H1 (cell line): Measurements from ENCODE around the gene ZNF468. TPM values are rescaled to one million over a fixed set of nuclear protein-coding genes. Genes with fewer than 3 reads are reported as not detected.
"Not testable (repeated sequence)": the region's sequence is repeated elsewhere in the genome, so short reads cannot be mapped to it uniquely, and the experiment has no call there.

Experiments used
- CTCF ChIA-PET: fragments of 300-600 bp; sonication (Branson Sonifier 250); formaldehyde crosslinking; loops from one replicate; lab custom pipeline; 2021; ENCODE audit not compliant: partially characterized antibody; lab: Charles Lee
- POLR2A ChIA-PET: fragments of 300-600 bp; sonication (Branson Sonifier 250); formaldehyde crosslinking; loops from one replicate; lab custom pipeline; 2021; ENCODE audit warnings: inconsistent platforms; ENCODE audit not compliant: partially characterized antibody; lab: Charles Lee
- DNase-seq, 2 experiments: peaks; one replicate each; pipeline versions ENCODE4 v3.0.0 to v3.0.0-alpha.2; 2010 to 2022; ENCODE audit warnings: low spot score in 2 of 2, low read depth in 1 of 2, mixed read lengths in 1 of 2
- FAIRE-seq: peaks from 2 replicates; lab custom pipeline; 2011; peaks lifted over from hg19 to GRCh38; lab: Jason Lieb, UNC
- H2AFZ ChIP-seq: 2 replicates; pipeline ENCODE4 v1.8.1; 2012; ENCODE audit warnings: low read length, inconsistent platforms
- H2AK5ac ChIP-seq: 2 replicates; pipeline ENCODE4 v1.6.1; 2013; ENCODE audit warnings: low read depth, low read length
- H2BK120ac ChIP-seq: replicated peaks from 2 replicates; pipeline ENCODE3; 2013; ENCODE audit warnings: low read depth, low read length, inconsistent platforms
- H2BK12ac ChIP-seq: 2 replicates; pipeline ENCODE4 v1.6.1; 2013; ENCODE audit warnings: low read depth, low read length
- H2BK15ac ChIP-seq: 2 replicates; pipeline ENCODE4 v1.6.1; 2013; ENCODE audit warnings: low read length
- H2BK20ac ChIP-seq: 2 replicates; pipeline ENCODE4 v1.6.1; 2013; ENCODE audit warnings: low read length
- H2BK5ac ChIP-seq: 2 replicates; pipeline ENCODE4 v1.6.1; 2013; ENCODE audit warnings: low read depth, low read length
- H3K14ac ChIP-seq: 2 replicates; pipeline ENCODE4 v1.6.1; 2013; ENCODE audit warnings: inconsistent platforms; ENCODE audit not compliant: insufficient read length
- H3K18ac ChIP-seq: 2 replicates; pipeline ENCODE4 v1.6.1; 2013; ENCODE audit warnings: low read length; ENCODE audit errors: extremely low read depth
- H3K23ac ChIP-seq: 2 replicates; pipeline ENCODE4 v1.6.1; 2013; ENCODE audit warnings: inconsistent platforms; ENCODE audit not compliant: insufficient read length
- H3K23me2 ChIP-seq: 2 replicates; pipeline ENCODE4 v1.6.1; 2013; ENCODE audit warnings: low read depth, low read length
- H3K27ac ChIP-seq: 2 replicates; pipeline ENCODE4 v1.6.1; 2011; ENCODE audit warnings: low read depth, low read length, inconsistent platforms
- H3K27me3 ChIP-seq, 4 experiments: replicated peaks in 1 of 4; 1 replicate in 1 of 4; 2 replicates in 3 of 4; pipeline versions ENCODE4 v1.6.1 to v1.8.1; 2011 to 2013; ENCODE audit warnings: low read length in 3 of 4, mild to moderate bottlenecking in 3 of 4, inconsistent platforms in 2 of 4, mixed read lengths in 2 of 4, moderate library complexity in 1 of 4; ENCODE audit not compliant: control insufficient read depth in 3 of 4, insufficient read depth in 3 of 4; ENCODE audit errors: extremely low read depth in 1 of 4
- H3K36me3 ChIP-seq, 4 experiments: 2 replicates each; pipeline versions ENCODE4 v1.6.1 to v1.8.1; 2011 to 2013; ENCODE audit warnings: mild to moderate bottlenecking in 4 of 4, low read length in 3 of 4, moderate library complexity in 2 of 4, control low read depth in 1 of 4, inconsistent platforms in 1 of 4; ENCODE audit not compliant: insufficient read depth in 4 of 4, control insufficient read depth in 2 of 4
- H3K4ac ChIP-seq: replicated peaks from 2 replicates; pipeline ENCODE3; 2013; ENCODE audit warnings: low read length, low read depth, mixed read lengths, inconsistent platforms; ENCODE audit not compliant: insufficient read length
- H3K4me1 ChIP-seq, 4 experiments: replicated peaks in 1 of 4; 1 replicate in 1 of 4; 2 replicates in 3 of 4; pipeline versions ENCODE4 v1.6.1 to v1.8.1; 2011 to 2013; ENCODE audit warnings: low read length in 3 of 4, inconsistent platforms in 2 of 4, mixed read lengths in 1 of 4; ENCODE audit not compliant: insufficient read depth in 4 of 4, control insufficient read depth in 3 of 4
- H3K4me2 ChIP-seq, 2 experiments: 2 replicates each; pipeline versions ENCODE4 v1.6.1 to v1.8.1; 2011 to 2013; ENCODE audit warnings: low read depth in 2 of 2, low read length in 2 of 2, control low read depth in 1 of 2, inconsistent platforms in 1 of 2, mild to moderate bottlenecking in 1 of 2; ENCODE audit not compliant: insufficient read depth in 1 of 2
- H3K4me3 ChIP-seq, 4 experiments: fragments of 200-600, 300-600 bp in 1 of 4; sonication (generic), shearing (Covaris generic), sonication (Bioruptor Twin) in 1 of 4; 2 replicates each; pipeline versions ENCODE4 v1.5.1 to v1.8.1; 2011 to 2016; ENCODE audit warnings: low read length in 4 of 4, low read depth in 3 of 4, control low read depth in 2 of 4, inconsistent platforms in 2 of 4, mild to moderate bottlenecking in 2 of 4, mixed read lengths in 1 of 4, moderate library complexity in 1 of 4; ENCODE audit not compliant: insufficient read depth in 2 of 4; ENCODE audit errors: extremely low read depth in 1 of 4
- H3K56ac ChIP-seq: replicated peaks from 2 replicates; pipeline ENCODE3; 2013; ENCODE audit warnings: low read depth, mild to moderate bottlenecking, mixed read lengths, low read length, inconsistent platforms; ENCODE audit not compliant: insufficient read length
- H3K79me1 ChIP-seq: 2 replicates; pipeline ENCODE4 v1.6.1; 2013; ENCODE audit warnings: low read depth, low read length, control low read depth
- H3K79me2 ChIP-seq, 2 experiments: 2 replicates each; pipeline versions ENCODE4 v1.6.1 to v1.8.1; 2012 to 2013; ENCODE audit warnings: low read length in 2 of 2, mild to moderate bottlenecking in 2 of 2, inconsistent platforms in 1 of 2; ENCODE audit not compliant: insufficient read depth in 2 of 2, control insufficient read depth in 1 of 2
- H3K9ac ChIP-seq, 4 experiments: replicated peaks in 1 of 4; 1 replicate in 1 of 4; 2 replicates in 3 of 4; pipeline versions ENCODE4 v1.6.1 to v1.8.1; 2011 to 2013; ENCODE audit warnings: low read depth in 3 of 4, low read length in 3 of 4, control low read depth in 2 of 4, mild to moderate bottlenecking in 2 of 4, moderate library complexity in 2 of 4, inconsistent platforms in 1 of 4; ENCODE audit errors: extremely low read depth in 1 of 4
- H3K9me3 ChIP-seq, 2 experiments: 2 replicates each; pipeline versions ENCODE4 v1.6.1 to v1.8.1; 2012 to 2013; ENCODE audit warnings: mild to moderate bottlenecking in 2 of 2, moderate library complexity in 2 of 2, control low read depth in 1 of 2, inconsistent platforms in 1 of 2, low read depth in 1 of 2, low read length in 1 of 2, mixed read lengths in 1 of 2; ENCODE audit not compliant: insufficient read depth in 2 of 2
- H4K20me1 ChIP-seq, 2 experiments: replicated peaks in 1 of 2; 2 replicates each; pipeline versions ENCODE3 to v1.8.1; 2011 to 2013; ENCODE audit warnings: inconsistent platforms in 2 of 2, low read length in 2 of 2, mild to moderate bottlenecking in 1 of 2; ENCODE audit not compliant: insufficient read depth in 2 of 2, control insufficient read depth in 1 of 2
- H4K5ac ChIP-seq: 2 replicates; pipeline ENCODE4 v1.6.1; 2013; ENCODE audit warnings: low read length, low read depth, mixed read lengths, inconsistent platforms; ENCODE audit not compliant: insufficient read length
- H4K8ac ChIP-seq: 2 replicates; pipeline ENCODE4 v1.8.0; 2013; ENCODE audit warnings: mild to moderate bottlenecking, moderate library complexity, low read length, inconsistent platforms; ENCODE audit not compliant: insufficient read depth; ENCODE audit errors: extremely low read depth
- H4K91ac ChIP-seq: replicated peaks from 2 replicates; pipeline ENCODE3; 2013; ENCODE audit warnings: low read length, mixed read lengths, inconsistent platforms; ENCODE audit not compliant: insufficient read length
- ZNF274 ChIP-seq: IDR thresholded peaks from 2 replicates; pipeline ENCODE4 v1.7.0; 2012; ENCODE audit warnings: low read length, borderline replicate concordance; ENCODE audit errors: extremely low read depth
- WGBS, 2 experiments: shearing (Covaris generic) in 1 of 2; methylation state at CpG; one replicate each; pipeline versions ENCODE4 v1.1.6 to v1.1.7; 2013 to 2015; ENCODE audit warnings: low lambda C conversion rate in 2 of 2, mixed read lengths in 2 of 2, inconsistent platforms in 1 of 2, low coverage in 1 of 2, missing lambda C conversion rate in 1 of 2; ENCODE audit not compliant: insufficient replicate concordance in 2 of 2, insufficient coverage in 1 of 2, insufficient read length in 1 of 2; ENCODE audit errors: extremely low coverage in 1 of 2, missing lambda C conversion rate in 1 of 2; 5-methylcytosine and 5-hydroxymethylcytosine counted together
- polyA plus RNA-seq, 7 experiments: library from polyadenylated mRNA; depleted of rRNA in 3 of 7; stranded (reverse) in 5 of 7; unstranded in 2 of 7; fragments of >200 nt in 5 of 7; fragments of 200-250 nt in 2 of 7; gene quantifications; 1 replicate in 5 of 7; 2 replicates in 1 of 7; 4 replicates in 1 of 7; pipeline versions ENCODE4 v1.2.1 to v1.2.3, GENCODE V29; 2011 to 2013; ENCODE audit warnings: missing spikeins in 2 of 7, mixed read lengths in 2 of 7
- total RNA-seq: library from RNA; stranded (reverse); fragmentation: NEBNext Ultra II Directional; extraction: Animal tissue kit (Norgen Biotek cat#: 25700); gene quantifications from 2 replicates; pipeline ENCODE4 v1.2.1, GENCODE V29; 2021

The ZNF468 gene
- total and polyA plus RNA-seq, 2 of the 8 experiments (the other 6 are each of a cell fraction or from before 2014, with no cell fraction given), result 13.5 to 26.1 TPM

GRCh38 chr19:52799950-52800640 lies 57.3 kb downstream of the ZNF468 start:
- H4K8ac ChIP-seq, DNase-seq, H3K9ac ChIP-seq, H3K27ac ChIP-seq, H4K20me1 ChIP-seq, H3K14ac ChIP-seq, H3K79me1 ChIP-seq, H3K4me2 ChIP-seq, H3K56ac ChIP-seq, H3K4me1 ChIP-seq, H4K5ac ChIP-seq, H3K23me2 ChIP-seq, H2AFZ ChIP-seq, FAIRE-seq, H2BK5ac ChIP-seq, H3K4ac ChIP-seq, H3K79me2 ChIP-seq, CTCF ChIA-PET, H3K23ac ChIP-seq, H3K27me3 ChIP-seq, H2BK12ac ChIP-seq, H3K18ac ChIP-seq, H2BK120ac ChIP-seq, POLR2A ChIA-PET, H2BK15ac ChIP-seq, H4K91ac ChIP-seq, H2BK20ac ChIP-seq, H2AK5ac ChIP-seq: not testable (repeated sequence)
- TF ChIP-seq ZNF274, result peak; percentile 81
- H3K36me3 ChIP-seq, result peaks cover 3 to 68% (median 37%) of the 10 kb centered on the region in 4 experiments; a peak in 6 of 8 replicates
- WGBS, 2 experiments, result 93% methylated on average over 9 of the region's 9 CpGs; no CpG with 5 or more reads in 1 of the 2 experiments
- peaks cover 50 to 52% of the 10 kb centered on the region in 2 experiments for H3K9me3 ChIP-seq
- 0 out of 8 replicates have a peak overlapping the region, but pooled peaks of 1 of the 4 experiments have one; percentile 2 for H3K4me3 ChIP-seq
